NB4 (cell line): ENCODE data around the gene MEIS1.

Source experiments
- DNase-seq: peaks from one replicate; pipeline ENCODE4 v3.0.0; 2010; ENCODE audit warnings: low read depth
- H3K4me3 ChIP-seq: one replicate; pipeline ENCODE4 v1.5.1; 2011; ENCODE audit warnings: mild to moderate bottlenecking, low read depth, low read length, moderate library complexity
- MYC ChIP-seq: IDR thresholded peaks from 2 replicates; pipeline ENCODE4 v1.6.1; 2011; ENCODE audit warnings: low read depth, low read length
- POLR2A ChIP-seq: IDR thresholded peaks from 2 replicates; pipeline ENCODE4 v1.6.1; 2011; ENCODE audit warnings: mild to moderate bottlenecking; ENCODE audit not compliant: insufficient read length; ENCODE audit errors: extremely low read depth
- TF ChIP-seq, protein P1 (sequence below): IDR thresholded peaks from one replicate; pipeline ENCODE4 v1.5.1; 2012; ENCODE audit warnings: low read depth, low read length
- TF ChIP-seq, protein P2 (sequence below): IDR thresholded peaks from 2 replicates; pipeline ENCODE4 v1.6.1; 2011; ENCODE audit warnings: low read depth, low read length

MEIS1 gene

DNA sequence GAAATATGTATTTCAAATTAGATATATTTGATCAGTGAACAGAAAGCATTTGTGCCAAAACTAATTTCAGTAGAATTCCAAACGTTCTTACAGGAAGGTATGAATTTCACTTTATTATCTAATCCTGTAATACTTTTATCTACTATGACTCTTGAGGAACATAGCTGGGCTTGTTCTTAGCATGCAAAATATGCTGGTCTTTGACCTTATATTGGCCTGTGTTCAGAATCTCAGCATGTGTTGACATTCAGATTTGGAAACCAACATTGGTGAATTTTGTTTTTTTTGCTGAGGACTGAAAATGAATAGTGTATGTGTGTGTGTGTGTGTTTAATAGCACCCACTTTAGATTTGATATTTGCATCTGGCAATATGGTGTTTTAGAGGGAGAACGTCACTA is 112.2 kb downstream of the MEIS1 start:
- H3K4me3 ChIP-seq: no peak overlapping the region
- no peak for DNase-seq
- TF ChIP-seq POLR2A (no peak), MYC (no peak)
- TF ChIP-seq, protein P1, sequence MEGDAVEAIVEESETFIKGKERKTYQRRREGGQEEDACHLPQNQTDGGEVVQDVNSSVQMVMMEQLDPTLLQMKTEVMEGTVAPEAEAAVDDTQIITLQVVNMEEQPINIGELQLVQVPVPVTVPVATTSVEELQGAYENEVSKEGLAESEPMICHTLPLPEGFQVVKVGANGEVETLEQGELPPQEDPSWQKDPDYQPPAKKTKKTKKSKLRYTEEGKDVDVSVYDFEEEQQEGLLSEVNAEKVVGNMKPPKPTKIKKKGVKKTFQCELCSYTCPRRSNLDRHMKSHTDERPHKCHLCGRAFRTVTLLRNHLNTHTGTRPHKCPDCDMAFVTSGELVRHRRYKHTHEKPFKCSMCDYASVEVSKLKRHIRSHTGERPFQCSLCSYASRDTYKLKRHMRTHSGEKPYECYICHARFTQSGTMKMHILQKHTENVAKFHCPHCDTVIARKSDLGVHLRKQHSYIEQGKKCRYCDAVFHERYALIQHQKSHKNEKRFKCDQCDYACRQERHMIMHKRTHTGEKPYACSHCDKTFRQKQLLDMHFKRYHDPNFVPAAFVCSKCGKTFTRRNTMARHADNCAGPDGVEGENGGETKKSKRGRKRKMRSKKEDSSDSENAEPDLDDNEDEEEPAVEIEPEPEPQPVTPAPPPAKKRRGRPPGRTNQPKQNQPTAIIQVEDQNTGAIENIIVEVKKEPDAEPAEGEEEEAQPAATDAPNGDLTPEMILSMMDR: no peak
- TF ChIP-seq, protein P2, sequence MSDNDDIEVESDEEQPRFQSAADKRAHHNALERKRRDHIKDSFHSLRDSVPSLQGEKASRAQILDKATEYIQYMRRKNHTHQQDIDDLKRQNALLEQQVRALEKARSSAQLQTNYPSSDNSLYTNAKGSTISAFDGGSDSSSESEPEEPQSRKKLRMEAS: no peak

DNA sequence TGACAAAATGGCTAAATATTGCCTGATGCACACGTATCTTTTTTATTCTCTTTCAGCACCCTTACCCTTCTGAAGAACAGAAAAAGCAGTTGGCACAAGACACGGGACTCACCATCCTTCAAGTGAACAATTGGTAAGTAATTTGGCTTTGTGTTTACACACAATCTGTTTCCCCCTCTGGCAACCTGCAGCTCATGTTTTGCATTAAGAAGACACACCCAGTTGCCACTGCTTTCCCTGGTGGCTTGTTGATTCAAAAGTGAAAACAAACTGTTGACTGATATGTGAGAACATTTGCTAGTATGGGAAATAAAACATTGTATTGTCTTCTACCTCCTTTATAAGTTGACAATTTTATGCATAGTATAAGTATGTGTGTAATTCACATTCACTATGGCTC is 113.0 kb downstream of the MEIS1 start:
- TF ChIP-seq POLR2A: no peak
- TF ChIP-seq, protein P1: no peak
- TF ChIP-seq, protein P2: no peak
- TF ChIP-seq MYC: no peak
- H3K4me3 ChIP-seq: no peak overlapping the region
- no peak for DNase-seq

DNA sequence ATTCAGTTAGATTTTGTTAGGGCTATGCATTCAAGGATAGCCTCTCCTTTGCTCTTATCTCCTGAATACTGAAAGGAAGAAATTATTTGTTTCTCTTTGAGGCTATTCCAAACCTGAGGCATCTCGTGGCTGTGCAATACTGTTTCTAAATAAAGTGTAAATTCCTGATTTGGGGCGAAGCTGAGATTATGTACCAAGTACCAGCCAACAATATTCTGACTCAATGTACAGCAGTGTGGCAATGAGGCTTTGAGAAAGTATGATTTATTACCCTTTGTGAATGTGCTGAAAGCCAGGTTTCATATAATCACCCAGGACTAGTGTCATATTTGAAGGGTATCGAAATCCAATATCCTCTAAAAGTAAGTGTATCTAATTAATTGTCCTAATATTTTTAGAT is 113.5 kb downstream of the MEIS1 start:
- no peak for DNase-seq
- TF ChIP-seq, protein P1: no peak
- TF ChIP-seq MYC (no peak), POLR2A (no peak)
- TF ChIP-seq, protein P2: no peak
- no peak overlapping the region for H3K4me3 ChIP-seq

DNA sequence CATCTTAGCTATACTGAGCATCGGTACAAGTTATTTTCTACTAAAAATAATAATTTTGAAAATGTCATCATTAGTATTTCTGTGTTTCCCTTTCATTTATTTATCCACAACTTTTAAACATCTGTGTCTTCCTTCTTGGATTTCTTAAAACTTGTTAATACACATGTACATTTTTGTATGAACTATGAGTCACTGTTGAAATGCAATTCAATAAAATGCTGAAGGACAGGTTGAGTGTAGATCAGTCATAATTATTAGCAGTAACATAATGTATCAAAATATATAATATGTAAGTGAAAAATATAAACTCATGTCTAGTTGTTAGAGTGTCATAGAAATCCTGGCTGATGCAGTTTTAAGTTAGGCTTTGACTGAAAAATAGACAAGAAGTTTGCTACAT is 115.9 kb downstream of the MEIS1 start:
- no peak for DNase-seq
- H3K4me3 ChIP-seq: no peak overlapping the region
- TF ChIP-seq, protein P2: no peak
- TF ChIP-seq, protein P1: no peak
- TF ChIP-seq MYC: no peak
- TF ChIP-seq POLR2A: no peak

DNA sequence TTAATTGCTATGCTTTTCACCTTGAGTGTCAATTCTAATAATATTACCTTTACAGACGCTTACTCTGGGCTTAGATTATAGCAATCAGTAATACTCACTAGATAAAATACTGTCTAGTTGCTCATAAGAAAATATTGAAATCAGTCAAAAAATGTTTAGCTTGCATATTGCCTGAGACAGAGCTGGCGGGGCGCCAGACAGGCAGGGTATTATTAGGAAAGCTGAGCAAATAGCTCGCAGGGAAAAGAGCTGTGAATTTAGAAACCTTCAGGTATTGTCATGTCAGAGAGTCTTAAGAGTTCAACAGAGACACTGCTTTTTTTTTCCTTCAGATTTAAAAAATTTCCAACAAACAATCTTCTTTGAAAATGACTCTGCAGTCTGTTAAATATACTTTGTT is 118.4 kb downstream of the MEIS1 start:
- no peak for DNase-seq
- H3K4me3 ChIP-seq: no peak overlapping the region
- TF ChIP-seq, protein P1: no peak
- TF ChIP-seq POLR2A (no peak), MYC (no peak)
- TF ChIP-seq, protein P2: no peak

DNA sequence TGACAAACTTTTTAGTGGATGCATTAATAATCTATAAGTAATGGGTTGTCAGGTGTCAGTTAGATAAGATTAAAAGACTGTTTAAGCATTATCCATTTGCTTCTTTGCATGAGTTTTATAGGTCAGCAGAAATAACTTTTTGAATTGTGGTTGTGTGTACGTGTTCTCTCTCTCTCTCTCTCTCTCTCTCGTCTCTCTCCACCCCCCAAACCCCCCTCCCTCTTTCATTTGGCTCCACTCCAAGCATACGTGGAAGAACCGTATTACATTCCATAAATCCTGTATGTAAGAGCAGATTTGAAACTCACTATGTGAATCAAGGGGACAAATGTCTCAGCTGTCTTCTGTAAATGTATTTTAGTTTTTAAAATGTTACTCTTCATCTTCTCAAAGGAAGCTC is 120.2 kb downstream of the MEIS1 start:
- DNase-seq: no peak
- no peak for TF ChIP-seq MYC
- no peak for TF ChIP-seq POLR2A
- TF ChIP-seq, protein P1: no peak
- TF ChIP-seq, protein P2: no peak
- no peak overlapping the region for H3K4me3 ChIP-seq
